Measurements from ENCODE around the gene KCNMA1.

KCNMA1 gene

GRCh38 chr10:77237120-77237519 is 400.5 kb downstream of the KCNMA1 start:
- Histone ChIP-seq H3K4me1 (ENCODE audit: control insufficient read depth, low read depth, low read length) (no peaks in the 10 kb centered on the region), H3K9ac (ENCODE audit: low read length) (no peak overlapping the region), H3K27me3 (ENCODE audit: control insufficient read depth, insufficient read depth, low read length) (no peaks in the 10 kb centered on the region), H3K4me3 (ENCODE audit: low read length) (no peak overlapping the region), H3K27ac (ENCODE audit: low read length) (no peak overlapping the region), H3K36me3 (ENCODE audit: control insufficient read depth, low read depth, low read length) (no peaks in the 10 kb centered on the region), H3K9me3 (ENCODE audit: control insufficient read depth, low read depth, low read length) (no peaks in the 10 kb centered on the region)

GRCh38 chr10:77236700-77237099 is 400.9 kb downstream of the KCNMA1 start:
- no peak overlapping the region for H3K9ac ChIP-seq (ENCODE audit: low read length)
- no peaks in the 10 kb centered on the region for H3K36me3 ChIP-seq (ENCODE audit: control insufficient read depth, low read depth, low read length)
- no peaks in the 10 kb centered on the region for H3K4me1 ChIP-seq (ENCODE audit: control insufficient read depth, low read depth, low read length)
- no peak overlapping the region for H3K27ac ChIP-seq (ENCODE audit: low read length)
- H3K4me3 ChIP-seq (ENCODE audit: low read length), result no peak overlapping the region
- H3K27me3 ChIP-seq (ENCODE audit: control insufficient read depth, insufficient read depth, low read length), result no peaks in the 10 kb centered on the region
- H3K9me3 ChIP-seq (ENCODE audit: control insufficient read depth, low read depth, low read length), result no peaks in the 10 kb centered on the region

GRCh38 chr10:77236029-77236428 is 401.6 kb downstream of the KCNMA1 start:
- Histone ChIP-seq H3K4me1 (ENCODE audit: control insufficient read depth, low read depth, low read length) (no peaks in the 10 kb centered on the region), H3K27me3 (ENCODE audit: control insufficient read depth, insufficient read depth, low read length) (no peaks in the 10 kb centered on the region), H3K4me3 (ENCODE audit: low read length) (no peak overlapping the region), H3K27ac (ENCODE audit: low read length) (no peak overlapping the region), H3K36me3 (ENCODE audit: control insufficient read depth, low read depth, low read length) (no peaks in the 10 kb centered on the region), H3K9ac (ENCODE audit: low read length) (no peak overlapping the region), H3K9me3 (ENCODE audit: control insufficient read depth, low read depth, low read length) (no peaks in the 10 kb centered on the region)

- H3K27me3 ChIP-seq (ENCODE audit: control insufficient read depth, insufficient read depth, low read length), result no peaks in the 10 kb centered on the region
These were observed 403.0 kb downstream of the KCNMA1 start for GRCh38 chr10:77234599-77234998.

GRCh38 chr10:77233466-77233865 is 404.1 kb downstream of the KCNMA1 start:
- no peaks in the 10 kb centered on the region for H3K9me3 ChIP-seq (ENCODE audit: control insufficient read depth, low read depth, low read length)
- H3K9ac ChIP-seq (ENCODE audit: low read length), result no peak overlapping the region
- no peaks in the 10 kb centered on the region for H3K27me3 ChIP-seq (ENCODE audit: control insufficient read depth, insufficient read depth, low read length)
- H3K4me1 ChIP-seq (ENCODE audit: control insufficient read depth, low read depth, low read length), result no peaks in the 10 kb centered on the region
- H3K27ac ChIP-seq (ENCODE audit: low read length), result no peak overlapping the region
- no peaks in the 10 kb centered on the region for H3K36me3 ChIP-seq (ENCODE audit: control insufficient read depth, low read depth, low read length)
- H3K4me3 ChIP-seq (ENCODE audit: low read length), result no peak overlapping the region

More at GRCh38 chr10:77234599-77234998, 403.0 kb downstream of the KCNMA1 start:
- no peaks in the 10 kb centered on the region for H3K9me3 ChIP-seq (ENCODE audit: control insufficient read depth, low read depth, low read length)
- no peaks in the 10 kb centered on the region for H3K4me1 ChIP-seq (ENCODE audit: control insufficient read depth, low read depth, low read length)
- no peak overlapping the region for H3K9ac ChIP-seq (ENCODE audit: low read length)
- no peak overlapping the region for H3K4me3 ChIP-seq (ENCODE audit: low read length)
- no peak overlapping the region for H3K27ac ChIP-seq (ENCODE audit: low read length)
- no peaks in the 10 kb centered on the region for H3K36me3 ChIP-seq (ENCODE audit: control insufficient read depth, low read depth, low read length)

GRCh38 chr10:77231884-77232610 is 405.6 kb downstream of the KCNMA1 start:
- H3K4me3 ChIP-seq (ENCODE audit: low read length), result no peak overlapping the region
- no peaks in the 10 kb centered on the region for H3K9me3 ChIP-seq (ENCODE audit: control insufficient read depth, low read depth, low read length)
- no peak overlapping the region for H3K9ac ChIP-seq (ENCODE audit: low read length)
- no peaks in the 10 kb centered on the region for H3K4me1 ChIP-seq (ENCODE audit: control insufficient read depth, low read depth, low read length)
- no peaks in the 10 kb centered on the region for H3K36me3 ChIP-seq (ENCODE audit: control insufficient read depth, low read depth, low read length)
- no peaks in the 10 kb centered on the region for H3K27me3 ChIP-seq (ENCODE audit: control insufficient read depth, insufficient read depth, low read length)
- no peak overlapping the region for H3K27ac ChIP-seq (ENCODE audit: low read length)

- no peaks in the 10 kb centered on the region for H3K36me3 ChIP-seq (ENCODE audit: control insufficient read depth, low read depth, low read length)
These were observed 406.2 kb downstream of the KCNMA1 start for GRCh38 chr10:77231375-77231774.

GRCh38 chr10:77230194-77230593 is 407.4 kb downstream of the KCNMA1 start:
- Histone ChIP-seq H3K4me1 (ENCODE audit: control insufficient read depth, low read depth, low read length) (no peaks in the 10 kb centered on the region), H3K27ac (ENCODE audit: low read length) (no peak overlapping the region), H3K9ac (ENCODE audit: low read length) (no peak overlapping the region), H3K4me3 (ENCODE audit: low read length) (no peak overlapping the region), H3K9me3 (ENCODE audit: control insufficient read depth, low read depth, low read length) (no peaks in the 10 kb centered on the region), H3K27me3 (ENCODE audit: control insufficient read depth, insufficient read depth, low read length) (no peaks in the 10 kb centered on the region), H3K36me3 (ENCODE audit: control insufficient read depth, low read depth, low read length) (no peaks in the 10 kb centered on the region)

More at GRCh38 chr10:77231375-77231774, 406.2 kb downstream of the KCNMA1 start:
- H3K4me1 ChIP-seq (ENCODE audit: control insufficient read depth, low read depth, low read length), result no peaks in the 10 kb centered on the region
- no peak overlapping the region for H3K9ac ChIP-seq (ENCODE audit: low read length)
- no peak overlapping the region for H3K4me3 ChIP-seq (ENCODE audit: low read length)
- no peaks in the 10 kb centered on the region for H3K27me3 ChIP-seq (ENCODE audit: control insufficient read depth, insufficient read depth, low read length)
- no peak overlapping the region for H3K27ac ChIP-seq (ENCODE audit: low read length)
- no peaks in the 10 kb centered on the region for H3K9me3 ChIP-seq (ENCODE audit: control insufficient read depth, low read depth, low read length)

- Histone ChIP-seq H3K27ac (ENCODE audit: low read length) (no peak overlapping the region), H3K4me3 (ENCODE audit: low read length) (no peak overlapping the region), H3K9ac (ENCODE audit: low read length) (no peak overlapping the region), H3K36me3 (ENCODE audit: control insufficient read depth, low read depth, low read length) (no peaks in the 10 kb centered on the region), H3K9me3 (ENCODE audit: control insufficient read depth, low read depth, low read length) (no peaks in the 10 kb centered on the region), H3K27me3 (ENCODE audit: control insufficient read depth, insufficient read depth, low read length) (no peaks in the 10 kb centered on the region), H3K4me1 (ENCODE audit: control insufficient read depth, low read depth, low read length) (no peaks in the 10 kb centered on the region)
These were observed 407.9 kb downstream of the KCNMA1 start for GRCh38 chr10:77229704-77230103.

GRCh38 chr10:77228559-77228958 is 409.0 kb downstream of the KCNMA1 start:
- H3K4me3 ChIP-seq (ENCODE audit: low read length), result no peak overlapping the region
- no peak overlapping the region for H3K9ac ChIP-seq (ENCODE audit: low read length)
- H3K4me1 ChIP-seq (ENCODE audit: control insufficient read depth, low read depth, low read length), result no peaks in the 10 kb centered on the region
- no peaks in the 10 kb centered on the region for H3K9me3 ChIP-seq (ENCODE audit: control insufficient read depth, low read depth, low read length)
- H3K27ac ChIP-seq (ENCODE audit: low read length), result no peak overlapping the region
- H3K27me3 ChIP-seq (ENCODE audit: control insufficient read depth, insufficient read depth, low read length), result no peaks in the 10 kb centered on the region
- no peaks in the 10 kb centered on the region for H3K36me3 ChIP-seq (ENCODE audit: control insufficient read depth, low read depth, low read length)

- Histone ChIP-seq H3K9ac (ENCODE audit: low read length) (no peak overlapping the region), H3K27me3 (ENCODE audit: control insufficient read depth, insufficient read depth, low read length) (no peaks in the 10 kb centered on the region), H3K36me3 (ENCODE audit: control insufficient read depth, low read depth, low read length) (no peaks in the 10 kb centered on the region), H3K9me3 (ENCODE audit: control insufficient read depth, low read depth, low read length) (no peaks in the 10 kb centered on the region), H3K27ac (ENCODE audit: low read length) (no peak overlapping the region), H3K4me1 (ENCODE audit: control insufficient read depth, low read depth, low read length) (no peaks in the 10 kb centered on the region), H3K4me3 (ENCODE audit: low read length) (no peak overlapping the region)
These were observed 410.6 kb downstream of the KCNMA1 start for GRCh38 chr10:77226853-77227565.

- no peaks in the 10 kb centered on the region for H3K4me1 ChIP-seq (ENCODE audit: control insufficient read depth, low read depth, low read length)
These were observed 411.2 kb downstream of the KCNMA1 start for GRCh38 chr10:77226452-77226851.

More at GRCh38 chr10:77226452-77226851, 411.2 kb downstream of the KCNMA1 start:
- Histone ChIP-seq H3K9ac (ENCODE audit: low read length) (no peak overlapping the region), H3K4me3 (ENCODE audit: low read length) (no peak overlapping the region), H3K9me3 (ENCODE audit: control insufficient read depth, low read depth, low read length) (no peaks in the 10 kb centered on the region), H3K27ac (ENCODE audit: low read length) (no peak overlapping the region), H3K36me3 (ENCODE audit: control insufficient read depth, low read depth, low read length) (no peaks in the 10 kb centered on the region), H3K27me3 (ENCODE audit: control insufficient read depth, insufficient read depth, low read length) (no peaks in the 10 kb centered on the region)

Measured in iPS-18a (cell line).